MCF 10A (cell line): Measurements from ENCODE around the gene FAF2. TPM values are rescaled to one million over a fixed set of nuclear protein-coding genes. Genes with fewer than 3 reads are reported as not detected.

Experiments
- BruUV-seq: library from RNA; stranded (reverse); fragments of 400-500 nt; replicated peaks from 2 replicates; lab custom pipeline; 2021; lab: Mats Ljungman, UMichigan
- CTCF ChIA-PET: fragments of 300-600 bp; sonication (Branson Sonifier 250); formaldehyde crosslinking; extraction: SDS; loops from one replicate; lab custom pipeline; 2021; ENCODE audit warnings: antibody characterized with exemption, inconsistent platforms; lab: Yijun Ruan, JAX
- POLR2A ChIA-PET: fragments of 300-600, 350-650 bp; sonication (Branson Sonifier 250); formaldehyde crosslinking; extraction: SDS; loops from one replicate; lab custom pipeline; 2020; ENCODE audit warnings: antibody characterized with exemption, inconsistent platforms; lab: Yijun Ruan, JAX
- DNase-seq: peaks from one replicate; pipeline ENCODE4 v3.0.0-alpha.2; 2018; ENCODE audit not compliant: unreplicated experiment
- H3K27ac Mint-ChIP-seq: one replicate; pipeline ENCODE4 v1.8.0; 2022; ENCODE audit warnings: mild to moderate bottlenecking, low read depth, mixed read lengths; ENCODE audit not compliant: unreplicated experiment
- H3K27me3 Mint-ChIP-seq: one replicate; pipeline ENCODE4 v1.8.0; 2022; ENCODE audit warnings: mixed read lengths; ENCODE audit not compliant: insufficient read depth, unreplicated experiment
- H3K36me3 Mint-ChIP-seq: one replicate; pipeline ENCODE4 v1.8.0; 2022; ENCODE audit warnings: mild to moderate bottlenecking, moderate library complexity, mixed read lengths; ENCODE audit not compliant: insufficient read depth, unreplicated experiment
- H3K4me1 Mint-ChIP-seq: one replicate; pipeline ENCODE4 v1.8.0; 2022; ENCODE audit warnings: mixed read lengths; ENCODE audit not compliant: insufficient read depth, unreplicated experiment
- H3K4me3 Mint-ChIP-seq: one replicate; pipeline ENCODE4 v1.8.0; 2022; ENCODE audit warnings: mild to moderate bottlenecking, moderate library complexity, mixed read lengths; ENCODE audit not compliant: unreplicated experiment
- H3K9me3 Mint-ChIP-seq: one replicate; pipeline ENCODE4 v1.8.0; 2022; ENCODE audit warnings: mixed read lengths; ENCODE audit not compliant: unreplicated experiment
- intact Hi-C: fragments of 100-400 bp; cut with micrococcal nuclease; formaldehyde crosslinking; loops from 2 replicates; pipeline ENCODE4 v1.14.1; 2022
- total RNA-seq: library from RNA; stranded (reverse); gene quantifications from 2 replicates; pipeline ENCODE4 v1.2.3, GENCODE V29; 2022
- TF ChIP-seq, protein P1 (sequence below): fragments of 200-600 bp; IDR thresholded peaks from one replicate; pipeline ENCODE4 v1.8.0; 2022; ENCODE audit warnings: antibody characterized with exemption, mild to moderate bottlenecking; ENCODE audit not compliant: unreplicated experiment

Gene FAF2
- total RNA-seq, 1 experiment from 2014 or later: 78.3 TPM

- DNase-seq: no peak
- intact Hi-C loops: no loop called here
- POLR2A ChIA-PET: interaction anchor here (0.6 to 11.3 kb wide), 12 partner anchors 9 to 1409 kb away, joined by 3 to 110 read pairs (median 4); partner anchors contain the start of genes FAF2, HIGD2A, NOP16 and RNF44
- H3K36me3 Mint-ChIP-seq: peaks cover 41% of the 10 kb centered on the region
- no peaks in the 10 kb centered on the region for H3K27me3 Mint-ChIP-seq
- peak overlapping the region; percentile 73 for H3K27ac Mint-ChIP-seq
- CTCF ChIA-PET: interaction anchor here (0.6 to 6.3 kb wide), 13 partner anchors 11 to 685 kb away, joined by 3 to 83 read pairs (median 4); partner anchors contain the start of genes FAF2, RNF44 and TSPAN17
- TF ChIP-seq, protein P1, sequence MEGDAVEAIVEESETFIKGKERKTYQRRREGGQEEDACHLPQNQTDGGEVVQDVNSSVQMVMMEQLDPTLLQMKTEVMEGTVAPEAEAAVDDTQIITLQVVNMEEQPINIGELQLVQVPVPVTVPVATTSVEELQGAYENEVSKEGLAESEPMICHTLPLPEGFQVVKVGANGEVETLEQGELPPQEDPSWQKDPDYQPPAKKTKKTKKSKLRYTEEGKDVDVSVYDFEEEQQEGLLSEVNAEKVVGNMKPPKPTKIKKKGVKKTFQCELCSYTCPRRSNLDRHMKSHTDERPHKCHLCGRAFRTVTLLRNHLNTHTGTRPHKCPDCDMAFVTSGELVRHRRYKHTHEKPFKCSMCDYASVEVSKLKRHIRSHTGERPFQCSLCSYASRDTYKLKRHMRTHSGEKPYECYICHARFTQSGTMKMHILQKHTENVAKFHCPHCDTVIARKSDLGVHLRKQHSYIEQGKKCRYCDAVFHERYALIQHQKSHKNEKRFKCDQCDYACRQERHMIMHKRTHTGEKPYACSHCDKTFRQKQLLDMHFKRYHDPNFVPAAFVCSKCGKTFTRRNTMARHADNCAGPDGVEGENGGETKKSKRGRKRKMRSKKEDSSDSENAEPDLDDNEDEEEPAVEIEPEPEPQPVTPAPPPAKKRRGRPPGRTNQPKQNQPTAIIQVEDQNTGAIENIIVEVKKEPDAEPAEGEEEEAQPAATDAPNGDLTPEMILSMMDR: no peak
- no peaks in the 10 kb centered on the region for H3K9me3 Mint-ChIP-seq
- H3K4me1 Mint-ChIP-seq: peaks cover 66% of the 10 kb centered on the region
- peak overlapping the region; percentile 83 for H3K4me3 Mint-ChIP-seq
- BruUV-seq: no TSS peak
These were observed 35.5 kb upstream of the FAF2 start for GRCh38 chr5:176412517-176413254.

- no peaks in the 10 kb centered on the region for H3K9me3 Mint-ChIP-seq
- ChIA-PET POLR2A (interaction anchor here (0.6 to 11.3 kb wide), 11 partner anchors 9 to 1409 kb away, joined by 3 to 110 read pairs (median 5); partner anchors contain the start of genes FAF2, HIGD2A, NOP16 and RNF44), CTCF (interaction anchor here (0.6 to 6.3 kb wide), 11 partner anchors 10 to 685 kb away, joined by 3 to 83 read pairs (median 4); partner anchors contain the start of genes FAF2, RNF44 and TSPAN17)
- intact Hi-C loops: no loop called here
- DNase-seq: peak; percentile 72
- BruUV-seq: no TSS peak
- peaks cover 36% of the 10 kb centered on the region for H3K36me3 Mint-ChIP-seq
- peak overlapping the region; percentile 73 for H3K27ac Mint-ChIP-seq
- peaks cover 66% of the 10 kb centered on the region for H3K4me1 Mint-ChIP-seq
- no peaks in the 10 kb centered on the region for H3K27me3 Mint-ChIP-seq
- H3K4me3 Mint-ChIP-seq: peak overlapping the region; percentile 83
- TF ChIP-seq, protein P1: no peak
These were observed 35.0 kb upstream of the FAF2 start for GRCh38 chr5:176413255-176413565.

DNA sequence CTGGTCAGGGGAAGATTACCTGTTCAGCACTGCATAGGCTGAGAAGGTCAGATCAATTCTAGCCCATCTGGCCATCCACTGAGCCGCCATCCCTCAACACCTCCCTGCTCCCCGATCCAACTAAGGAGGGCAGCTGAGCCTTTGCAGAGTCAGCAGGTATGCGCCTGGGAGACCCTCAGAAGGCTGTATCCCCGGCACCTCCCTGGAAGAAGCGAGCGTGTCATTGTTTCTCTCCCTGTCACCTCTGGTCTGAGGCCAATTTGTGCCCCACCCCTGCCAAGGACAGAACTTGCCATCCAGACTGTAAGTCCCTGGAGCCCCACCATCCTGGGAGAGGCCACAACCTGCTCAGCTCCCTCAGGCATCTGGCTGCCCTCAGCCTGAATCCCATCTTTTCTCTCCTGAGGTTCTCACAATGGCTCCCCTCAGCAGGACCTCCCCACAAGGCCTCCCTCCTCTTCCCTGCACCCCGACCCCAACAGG is 34.4 kb upstream of the FAF2 start:
- peak overlapping the region; percentile 73 for H3K27ac Mint-ChIP-seq
- BruUV-seq: no TSS peak
- CTCF ChIA-PET: interaction anchor here (0.5 to 6.3 kb wide), 9 partner anchors 9 to 686 kb away, joined by 3 to 83 read pairs (median 3); partner anchors contain the start of gene FAF2
- H3K36me3 Mint-ChIP-seq: peaks cover 31% of the 10 kb centered on the region
- peaks cover 66% of the 10 kb centered on the region for H3K4me1 Mint-ChIP-seq
- no peaks in the 10 kb centered on the region for H3K9me3 Mint-ChIP-seq
- TF ChIP-seq, protein P1: no peak
- DNase-seq: no peak
- POLR2A ChIA-PET: interaction anchor here (0.6 to 11.3 kb wide), 13 partner anchors 10 to 1410 kb away, joined by 3 to 110 read pairs (median 5); partner anchors contain the start of genes FAF2, HIGD2A, NOP16 and RNF44
- H3K27me3 Mint-ChIP-seq: no peaks in the 10 kb centered on the region
- intact Hi-C loops: loop anchor here (2.0 kb wide), 1 partner anchor 53 kb away; the partner anchor contains the start of gene KIAA1191
- peak overlapping the region; percentile 83 for H3K4me3 Mint-ChIP-seq

DNA sequence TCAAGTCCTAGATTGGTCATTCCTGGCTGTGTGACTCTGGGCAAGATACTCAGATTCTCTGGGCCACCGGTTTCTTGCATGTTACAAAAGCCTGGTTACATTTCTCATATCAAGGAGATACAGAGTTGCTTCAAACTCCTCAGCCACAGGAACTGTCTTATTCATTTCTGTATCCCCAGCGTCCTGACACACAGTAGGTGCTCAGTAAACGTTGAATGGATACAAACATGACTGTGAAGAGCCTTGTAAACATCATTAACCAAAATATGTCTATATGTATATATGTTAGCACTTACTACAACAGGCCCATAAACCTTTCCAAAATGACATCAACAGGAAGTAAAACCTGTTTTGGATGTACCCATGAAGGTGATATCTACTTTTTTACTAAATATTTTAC is 33.5 kb upstream of the FAF2 start:
- peaks cover 66% of the 10 kb centered on the region for H3K4me1 Mint-ChIP-seq
- peak; percentile 20 for DNase-seq
- peak overlapping the region; percentile 83 for H3K4me3 Mint-ChIP-seq
- intact Hi-C loops: loop anchor here (2.0 to 5.0 kb wide), 2 partner anchors 54 to 143 kb away; partner anchors contain the start of gene KIAA1191
- peak overlapping the region; percentile 73 for H3K27ac Mint-ChIP-seq
- BruUV-seq: TSS peak; percentile 38
- ChIA-PET POLR2A (interaction anchor here (0.6 to 11.3 kb wide), 12 partner anchors 14 to 1691 kb away, joined by 3 to 134 read pairs (median 14); partner anchors contain the start of genes FAF2, HIGD2A, NOP16 and RNF44), CTCF (interaction anchor here (1.0 to 6.3 kb wide), 3 partner anchors 34 to 243 kb away, joined by 3 to 83 read pairs (median 3); partner anchors contain the start of gene FAF2)
- H3K9me3 Mint-ChIP-seq: no peaks in the 10 kb centered on the region
- peaks cover 21% of the 10 kb centered on the region for H3K36me3 Mint-ChIP-seq
- TF ChIP-seq, protein P1: no peak
- H3K27me3 Mint-ChIP-seq: no peaks in the 10 kb centered on the region
